ENCODE measurements around the gene MED26.
A peak's percentile ranks its signal among the peaks of the same experiment; 100 is the strongest.

The MED26 gene

GRCh38 chr19:16579381-16579780 lies 48.6 kb downstream of the MED26 start:
- no peak overlapping the region; the same call in 1 of the 2 replicates for H3K9ac ChIP-seq
- H3K27me3 ChIP-seq: no peaks in the 10 kb centered on the region
- no peak overlapping the region for H3K4me3 ChIP-seq
- no peak for TF ChIP-seq Cebpa-rat (IDR thresholded peaks at IDR 0.05)
- H3K4me2 ChIP-seq: 0 out of 2 replicates have a peak overlapping the region, but pooled peaks have one; percentile 11
- peaks cover 98% of the 10 kb centered on the region for H4K20me1 ChIP-seq
- H3K9me3 ChIP-seq: no peaks in the 10 kb centered on the region
- peaks cover 83% of the 10 kb centered on the region for H3K36me3 ChIP-seq
- no peak overlapping the region for H3K27ac ChIP-seq
- peaks cover 63% of the 10 kb centered on the region for H3K4me1 ChIP-seq

GRCh38 chr19:16577531-16577985 lies 50.4 kb downstream of the MED26 start:
- no peaks in the 10 kb centered on the region for H3K27me3 ChIP-seq
- peaks cover 97% of the 10 kb centered on the region for H4K20me1 ChIP-seq
- TF ChIP-seq Cebpa-rat (IDR thresholded peaks at IDR 0.05): no peak
- H3K36me3 ChIP-seq: peaks cover 90% of the 10 kb centered on the region
- H3K9me3 ChIP-seq: no peaks in the 10 kb centered on the region
- peaks cover 61% of the 10 kb centered on the region for H3K4me1 ChIP-seq
- H3K4me2 ChIP-seq: no peak overlapping the region
- H3K27ac ChIP-seq: no peak overlapping the region
- no peak overlapping the region for H3K9ac ChIP-seq
- H3K4me3 ChIP-seq: no peak overlapping the region

GRCh38 chr19:16576690-16577530 lies 51.1 kb downstream of the MED26 start:
- H3K36me3 ChIP-seq: peaks cover 84% of the 10 kb centered on the region
- no peak for TF ChIP-seq Cebpa-rat (IDR thresholded peaks at IDR 0.05)
- no peak overlapping the region for H3K4me2 ChIP-seq
- no peak overlapping the region for H3K9ac ChIP-seq
- peaks cover 91% of the 10 kb centered on the region for H4K20me1 ChIP-seq
- no peaks in the 10 kb centered on the region for H3K9me3 ChIP-seq
- H3K27ac ChIP-seq: no peak overlapping the region
- H3K27me3 ChIP-seq: no peaks in the 10 kb centered on the region
- no peak overlapping the region for H3K4me3 ChIP-seq
- peaks cover 55% of the 10 kb centered on the region for H3K4me1 ChIP-seq

- Histone ChIP-seq H3K27me3 (no peaks in the 10 kb centered on the region), H4K20me1 (peaks cover 90% of the 10 kb centered on the region), H3K9me3 (no peaks in the 10 kb centered on the region), H3K4me3 (no peak overlapping the region), H3K4me1 (peaks cover 53% of the 10 kb centered on the region), H3K36me3 (peaks cover 75% of the 10 kb centered on the region), H3K4me2 (no peak overlapping the region), H3K27ac (no peak overlapping the region), H3K9ac (no peak overlapping the region)
- no peak for TF ChIP-seq Cebpa-rat (IDR thresholded peaks at IDR 0.05)
Measured at GRCh38 chr19:16575861-16576689, 51.9 kb downstream of the MED26 start.

GRCh38 chr19:16575282-16575681 lies 52.7 kb downstream of the MED26 start:
- H3K9ac ChIP-seq: no peak overlapping the region
- H3K36me3 ChIP-seq: peaks cover 71% of the 10 kb centered on the region
- no peak for TF ChIP-seq Cebpa-rat (IDR thresholded peaks at IDR 0.05)

GRCh38 chr19:16573925-16574324 lies 54.1 kb downstream of the MED26 start:
- Histone ChIP-seq H3K9me3 (no peaks in the 10 kb centered on the region), H3K4me2 (peak overlapping the region; percentile 98), H3K9ac (peak overlapping the region; percentile 81), H3K27me3 (no peaks in the 10 kb centered on the region), H4K20me1 (peaks cover 72% of the 10 kb centered on the region), H3K4me1 (peaks cover 42% of the 10 kb centered on the region), H3K4me3 (peak overlapping the region; percentile 98), H3K27ac (no peak overlapping the region), H3K36me3 (peaks cover 72% of the 10 kb centered on the region)
- TF ChIP-seq Cebpa-rat (IDR thresholded peaks at IDR 0.05): no peak

More at GRCh38 chr19:16575282-16575681, 52.7 kb downstream of the MED26 start:
- H3K27ac ChIP-seq: no peak overlapping the region
- peaks cover 53% of the 10 kb centered on the region for H3K4me1 ChIP-seq
- no peaks in the 10 kb centered on the region for H3K9me3 ChIP-seq
- H3K4me3 ChIP-seq: no peak overlapping the region
- H4K20me1 ChIP-seq: peaks cover 85% of the 10 kb centered on the region
- H3K4me2 ChIP-seq: no peak overlapping the region
- no peaks in the 10 kb centered on the region for H3K27me3 ChIP-seq

GRCh38 chr19:16573296-16573695 lies 54.7 kb downstream of the MED26 start:
- TF ChIP-seq Cebpa-rat (IDR thresholded peaks at IDR 0.05): no peak
- Histone ChIP-seq H3K4me2 (peak overlapping the region; percentile 98), H4K20me1 (peaks cover 66% of the 10 kb centered on the region), H3K4me1 (peaks cover 42% of the 10 kb centered on the region), H3K9me3 (no peaks in the 10 kb centered on the region), H3K36me3 (peaks cover 72% of the 10 kb centered on the region), H3K9ac (peak overlapping the region; percentile 81), H3K27ac (peak overlapping the region; percentile 79), H3K4me3 (peak overlapping the region; percentile 98), H3K27me3 (no peaks in the 10 kb centered on the region)

- peaks cover 58% of the 10 kb centered on the region for H4K20me1 ChIP-seq
- H3K36me3 ChIP-seq: peaks cover 72% of the 10 kb centered on the region
- TF ChIP-seq Cebpa-rat (IDR thresholded peaks at IDR 0.05): no peak
- H3K27ac ChIP-seq: peak within 1 kb of the TSS; percentile 85
- peak within 1 kb of the TSS; percentile 81 for H3K9ac ChIP-seq
- peak within 1 kb of the TSS; percentile 98 for H3K4me3 ChIP-seq
- peak within 1 kb of the TSS; percentile 99 for H3K4me2 ChIP-seq
- no peaks in the 10 kb centered on the region for H3K27me3 ChIP-seq
- peaks cover 42% of the 10 kb centered on the region for H3K4me1 ChIP-seq
- no peaks in the 10 kb centered on the region for H3K9me3 ChIP-seq
Measured at GRCh38 chr19:16572332-16573211, 55.4 kb downstream of the MED26 start, which contains the start of gene SLC35E1. Gene SLC35E1 (minus strand): TSS chr19:16572415. CDS start chr19:16572364, 51 bp downstream.

- H3K9ac ChIP-seq: peak overlapping the region; percentile 81
- no peaks in the 10 kb centered on the region for H3K27me3 ChIP-seq
- H3K36me3 ChIP-seq: peaks cover 72% of the 10 kb centered on the region
- peak overlapping the region; percentile 99 for H3K4me2 ChIP-seq
- TF ChIP-seq Cebpa-rat (IDR thresholded peaks at IDR 0.05): no peak
- H3K4me1 ChIP-seq: peaks cover 42% of the 10 kb centered on the region
- peak overlapping the region; percentile 85 for H3K27ac ChIP-seq
- peak overlapping the region; percentile 98 for H3K4me3 ChIP-seq
- H3K9me3 ChIP-seq: peaks cover 3% of the 10 kb centered on the region; the same call in 1 of the 2 replicates
- H4K20me1 ChIP-seq: peaks cover 51% of the 10 kb centered on the region
Measured at GRCh38 chr19:16571822-16572331, 56.1 kb downstream of the MED26 start.

Data from BLaER1 (cell line).